HepG2 (cell line): ENCODE data around the gene RPLP2. TPM values are rescaled to one million over a fixed set of nuclear protein-coding genes. Genes with fewer than 3 reads are reported as not detected.
A peak's percentile ranks its signal among the peaks of the same experiment; 100 is the strongest.

Experiments used
- ATF4 ChIP-seq, 2 experiments: fragments of 450-650 bp in 1 of 2; sonication (generic) in 1 of 2; formaldehyde crosslinking; IDR thresholded peaks; 2 replicates each; pipeline versions ENCODE4 v1.5.0 to v1.8.0; 2020 to 2022; ENCODE audit warnings: mild to moderate bottlenecking in 1 of 2, missing genetic modification reagents in 1 of 2
- DZIP1 ChIP-seq: sonication (generic); formaldehyde crosslinking; IDR thresholded peaks from 2 replicates; pipeline ENCODE4 v1.5.0; 2020; ENCODE audit warnings: mild to moderate bottlenecking, missing genetic modification reagents
- FUBP1 ChIP-seq: sonication (generic); formaldehyde crosslinking; IDR thresholded peaks from 2 replicates; pipeline ENCODE4 v1.5.1; 2020; ENCODE audit warnings: missing genetic modification reagents, mild to moderate bottlenecking, borderline replicate concordance
- HNF1B ChIP-seq: sonication (generic); formaldehyde crosslinking; IDR thresholded peaks from 2 replicates; pipeline ENCODE4 v1.5.1; 2020; ENCODE audit warnings: mild to moderate bottlenecking, moderate library complexity, missing genetic modification reagents
- NR0B2 ChIP-seq: sonication (generic); formaldehyde crosslinking; IDR thresholded peaks from 2 replicates; pipeline ENCODE4 v1.4.0; 2020; ENCODE audit warnings: mild to moderate bottlenecking, missing genetic modification reagents
- TGIF2 ChIP-seq: IDR thresholded peaks from 2 replicates; pipeline ENCODE4 v1.6.1; 2016; ENCODE audit warnings: control low read depth, missing compliant biosample characterization
- TOE1 ChIP-seq: sonication (generic); formaldehyde crosslinking; IDR thresholded peaks from 2 replicates; pipeline ENCODE4 v1.4.0; 2020; ENCODE audit warnings: mild to moderate bottlenecking, missing genetic modification reagents
- ZNF160 ChIP-seq: sonication (generic); formaldehyde crosslinking; IDR thresholded peaks from 2 replicates; pipeline ENCODE4 v1.8.0; 2022; ENCODE audit warnings: mild to moderate bottlenecking, inconsistent platforms, missing genetic modification reagents
- ZNF460 ChIP-seq: sonication (generic); formaldehyde crosslinking; IDR thresholded peaks from 2 replicates; pipeline ENCODE4 v1.5.1; 2020; ENCODE audit warnings: missing genetic modification reagents, mild to moderate bottlenecking, borderline replicate concordance
- ZNF639 ChIP-seq: conservative IDR thresholded peaks from 2 replicates; pipeline ENCODE4 v1.6.1; 2018; ENCODE audit warnings: missing genetic modification reagents
- ZNF800 ChIP-seq: sonication (generic); formaldehyde crosslinking; IDR thresholded peaks from 2 replicates; pipeline ENCODE4 v1.4.0; 2020; ENCODE audit warnings: missing genetic modification reagents
- ZNF816 ChIP-seq: sonication (generic); formaldehyde crosslinking; IDR thresholded peaks from 2 replicates; pipeline ENCODE4 v1.8.0; 2022; ENCODE audit warnings: missing genetic modification reagents, mild to moderate bottlenecking, borderline replicate concordance
- ZSCAN9 ChIP-seq: IDR thresholded peaks from 2 replicates; pipeline ENCODE4 v1.6.1; 2016; ENCODE audit warnings: borderline replicate concordance
- polyA plus RNA-seq, 8 experiments: library from polyadenylated mRNA; depleted of rRNA in 3 of 8; stranded (reverse) in 7 of 8; unstranded in 1 of 8; fragments of >200 nt; fragmentation: Illumina TruSeq in 4 of 8; extraction: Trizol in 4 of 8; gene quantifications; 2 replicates each; pipeline versions ENCODE4 v1.2.1 to v1.2.3, GENCODE V29; 2011 to 2016; ENCODE audit warnings: low read depth in 4 of 8, missing spikeins in 1 of 8, mixed read lengths in 1 of 8; ENCODE audit not compliant: insufficient read depth in 1 of 8
- total RNA-seq, 5 experiments: library from RNA; depleted of rRNA; stranded (reverse); fragments of >200 nt; fragmentation: Illumina TruSeq; extraction: Trizol; gene quantifications; 2 replicates each; pipeline ENCODE4 v1.2.3, GENCODE V29; 2016; ENCODE audit warnings: low read depth in 1 of 5

RPLP2 gene
- total and polyA plus RNA-seq, 2 of the 13 experiments (the other 11 are each of a cell fraction or from before 2014, with no cell fraction given): 978 to 2,106 TPM

- TF ChIP-seq ZSCAN9 (no peak), TGIF2 (CRISPR knock-in tag) (no peak), NR0B2 (CRISPR knock-in tag) (peak; percentile 78), ZNF160 (no peak), HNF1B (CRISPR knock-in tag) (no peak), TOE1 (CRISPR knock-in tag) (no peak), ZNF800 (CRISPR knock-in tag) (no peak), ZNF460 (no peak), ZNF639 (no peak), DZIP1 (CRISPR knock-in tag) (no peak), FUBP1 (CRISPR knock-in tag) (no peak), ATF4 (CRISPR knock-in tag; IDR thresholded peaks at IDR 0.05) (no peak), ZNF816 (CRISPR knock-in tag) (0 out of 2 replicates have a peak, but pooled peaks have one; percentile 32)
These were observed 337 bp downstream of the RPLP2 start (continued) for GRCh38 chr11:810040-810567.
